IPS-NIHi7 (cell line): ENCODE data around the gene SMC5.
A peak's percentile ranks its signal among the peaks of the same experiment; 100 is the strongest.
"Not testable (repeated sequence)": the region's sequence is repeated elsewhere in the genome, so short reads cannot be mapped to it uniquely, and the experiment has no call there.

Experiments used
- DNase-seq: peaks from one replicate; pipeline ENCODE4 v3.0.0; 2012; ENCODE audit warnings: mixed read lengths; ENCODE audit errors: extremely low spot score

SMC5 gene

DNA sequence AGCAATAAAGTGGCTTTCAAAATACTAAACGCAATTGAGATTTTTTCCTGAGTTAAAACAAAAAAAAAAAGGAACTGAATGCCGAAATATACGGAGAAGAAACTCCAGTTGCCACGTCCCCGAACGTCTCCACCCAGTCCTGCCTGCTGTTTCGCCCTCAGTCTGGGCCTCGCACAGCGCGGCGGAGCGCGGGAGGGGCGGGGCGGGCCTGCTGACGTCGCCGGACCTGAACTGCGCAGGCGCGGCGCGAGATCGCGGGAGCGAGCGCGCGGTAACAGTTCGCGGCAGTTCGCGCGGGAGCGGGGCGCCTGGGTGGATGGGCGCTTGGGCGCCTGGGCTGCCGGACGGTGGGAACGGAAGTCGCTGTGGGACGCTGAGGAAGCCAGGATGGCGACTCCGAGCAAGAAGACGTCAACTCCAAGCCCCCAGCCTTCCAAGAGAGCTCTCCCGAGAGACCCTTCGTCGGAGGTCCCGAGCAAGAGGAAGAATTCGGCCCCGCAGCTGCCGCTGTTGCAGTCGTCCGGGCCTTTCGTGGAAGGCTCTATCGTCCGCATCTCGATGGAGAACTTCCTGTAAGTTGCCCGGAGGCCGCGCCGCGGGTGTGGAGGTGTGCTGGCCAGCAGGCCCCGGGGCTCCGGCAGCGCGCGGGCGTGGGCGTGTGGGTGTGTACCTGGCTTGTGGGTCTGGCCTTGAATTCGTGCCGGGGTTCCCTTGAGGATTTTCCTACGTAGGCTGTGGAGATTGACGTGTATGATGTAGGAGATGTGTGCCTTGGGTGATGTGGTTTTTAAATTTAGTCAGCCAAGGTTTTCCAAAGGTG, at the start of gene SMC5:
SMC5 (plus strand) TSS at position 287 of the 820 bp plus-strand sequence; CDS start at position 388, 101 bp downstream.
- peak; percentile 91 for DNase-seq

GRCh38 chr9:70217029-70217428, 41.7 kb upstream of the SMC5 start:
- no peak for DNase-seq

GRCh38 chr9:70218767-70219166, 40.0 kb upstream of the SMC5 start:
- DNase-seq: no peak

DNA sequence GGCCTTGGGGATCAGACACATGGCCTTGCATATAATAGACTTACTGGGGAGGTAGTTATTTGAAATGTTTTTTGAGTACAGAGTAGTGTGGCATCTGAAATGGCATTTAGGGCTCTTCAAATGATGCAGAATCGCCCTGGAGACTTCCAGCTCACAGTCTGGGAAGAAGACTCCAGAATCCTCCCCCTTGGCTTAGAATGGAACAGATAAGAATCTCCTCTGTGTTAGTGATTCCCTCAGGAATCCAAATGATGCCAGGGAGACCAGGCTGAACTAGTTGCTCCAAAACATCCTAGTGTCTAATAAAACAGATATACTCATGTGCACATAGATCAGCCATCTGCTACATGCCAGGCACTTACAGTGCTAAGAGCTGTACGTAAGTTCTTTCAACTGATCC, 38.6 kb upstream of the SMC5 start:
- no peak for DNase-seq

GRCh38 chr9:70222354-70222753, 36.4 kb upstream of the SMC5 start:
- no peak for DNase-seq

DNA sequence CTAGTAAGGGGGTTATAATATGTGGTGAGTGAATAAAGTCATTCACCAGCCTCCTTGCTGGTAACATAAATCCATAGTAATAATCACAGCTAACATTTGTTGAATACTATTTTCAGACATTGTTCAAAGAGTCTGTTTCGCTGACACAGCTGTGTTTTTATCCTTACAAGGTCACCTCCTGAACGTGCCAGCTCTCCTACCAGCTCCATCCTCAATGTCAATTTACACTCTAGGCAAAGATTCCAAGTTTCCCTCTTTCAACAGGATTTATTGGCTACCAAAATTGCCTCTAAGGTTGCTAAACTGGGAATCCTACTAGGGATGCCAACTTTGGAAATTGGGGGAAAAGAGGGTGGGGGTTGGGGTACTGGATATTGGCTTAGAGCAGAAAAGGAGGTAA, 30.7 kb upstream of the SMC5 start:
- DNase-seq: no peak

GRCh38 chr9:70228611-70229010, 30.2 kb upstream of the SMC5 start:
- no peak for DNase-seq

- no peak for DNase-seq
Measured at GRCh38 chr9:70229026-70229425, 29.8 kb upstream of the SMC5 start.

DNA sequence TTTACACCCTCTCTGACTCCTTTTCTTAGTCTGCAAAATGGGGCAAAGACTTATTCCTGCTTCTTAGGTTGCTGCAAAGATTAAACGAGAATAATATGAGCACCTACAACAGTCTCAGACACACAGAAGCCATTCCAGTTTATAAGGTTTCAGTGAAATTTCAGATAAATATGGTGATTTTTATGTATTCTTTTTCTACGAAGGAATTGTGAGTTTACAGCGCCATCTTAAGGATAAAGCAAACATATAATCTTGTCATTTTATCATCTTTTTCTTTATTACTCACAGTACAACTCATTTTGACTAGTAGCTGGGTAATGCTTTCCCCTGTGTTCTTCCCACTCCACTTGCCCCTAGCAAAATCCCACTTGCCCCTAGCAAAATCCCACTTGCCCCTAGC, 29.2 kb upstream of the SMC5 start:
- DNase-seq: no peak

GRCh38 chr9:70232476-70232875, 26.3 kb upstream of the SMC5 start:
- no peak for DNase-seq

DNA sequence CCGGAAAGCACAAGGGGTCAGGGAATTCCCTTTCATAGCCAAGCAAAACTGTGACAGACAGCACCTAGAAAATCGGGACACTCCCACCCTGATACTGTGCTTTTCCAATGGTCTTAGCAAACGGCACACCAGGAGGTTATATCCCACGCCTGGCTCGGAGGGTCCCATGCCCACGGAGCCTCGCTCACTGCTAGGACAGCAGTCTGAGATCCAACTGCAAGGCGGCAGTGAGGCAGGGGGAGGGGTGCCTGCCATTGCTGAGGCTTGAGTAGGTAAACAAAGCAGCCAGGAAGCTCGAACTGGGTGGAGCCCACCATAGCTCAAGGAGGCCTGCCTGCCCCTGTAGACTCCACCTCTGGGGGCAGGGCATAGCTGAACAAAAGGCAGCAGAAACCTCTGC, 24.6 kb upstream of the SMC5 start:
- not testable (repeated sequence) for DNase-seq

DNA sequence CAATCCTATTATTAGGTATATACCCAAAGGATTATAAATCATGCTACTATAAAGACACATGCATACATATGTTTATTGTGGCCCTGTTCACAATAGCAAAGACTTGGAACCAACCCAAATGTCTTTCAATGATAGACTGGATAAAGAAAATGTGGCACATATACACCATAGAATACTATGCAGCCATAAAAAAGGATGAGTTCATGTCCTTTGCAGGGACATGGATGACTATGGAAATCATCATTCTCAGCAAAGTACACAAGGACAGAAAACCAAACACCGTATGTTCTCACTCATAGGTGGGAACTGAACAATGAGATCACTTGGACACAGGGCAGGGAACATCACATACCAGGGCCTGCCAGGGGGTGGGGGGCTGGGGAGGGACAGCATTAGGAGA, 12.8 kb upstream of the SMC5 start:
- not testable (repeated sequence) for DNase-seq

DNA sequence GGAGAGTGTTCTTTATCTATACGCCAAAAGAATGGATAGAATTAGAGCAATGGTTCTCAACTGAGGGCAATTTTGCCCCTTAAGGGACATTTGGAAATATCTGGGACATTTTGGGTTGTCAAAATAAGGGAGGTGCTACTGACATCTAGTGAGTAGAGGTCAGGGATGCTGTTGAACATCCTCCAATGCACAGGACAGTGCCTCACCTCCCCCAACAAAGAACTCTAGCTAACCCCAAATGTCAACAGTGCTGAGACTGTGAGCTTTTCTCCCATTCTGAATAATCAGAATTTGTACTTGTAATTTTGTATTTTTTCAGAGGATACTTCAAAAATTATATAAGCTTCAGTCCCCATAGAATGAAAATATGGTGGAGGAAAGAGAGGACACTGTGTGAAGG, 8.6 kb upstream of the SMC5 start:
- DNase-seq: no peak

- DNase-seq: no peak
Measured at GRCh38 chr9:70255486-70255885, 3.3 kb upstream of the SMC5 start.

- no peak for DNase-seq
Measured at GRCh38 chr9:70256123-70256551, 2.6 kb upstream of the SMC5 start.

GRCh38 chr9:70257502-70257901, 1.3 kb upstream of the SMC5 start:
- no peak for DNase-seq

- peak; percentile 46 for DNase-seq
Measured at GRCh38 chr9:70257991-70258691, 637 bp upstream of the SMC5 start.

DNA sequence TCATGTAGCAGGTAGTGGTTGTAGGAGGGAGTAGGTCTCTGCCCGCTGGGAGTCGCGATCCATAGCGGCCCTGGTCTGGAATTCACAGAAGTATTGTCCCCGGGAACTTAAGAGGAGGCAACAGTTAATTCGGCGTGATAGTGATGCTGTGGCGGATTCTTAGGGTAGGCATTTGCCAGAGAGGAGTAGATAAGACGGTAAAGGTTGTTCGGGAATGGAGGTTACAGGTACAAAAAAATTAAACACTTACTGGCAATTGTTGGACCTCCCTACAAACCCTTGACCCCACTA, 679 bp downstream of the SMC5 start:
- DNase-seq: no peak

DNA sequence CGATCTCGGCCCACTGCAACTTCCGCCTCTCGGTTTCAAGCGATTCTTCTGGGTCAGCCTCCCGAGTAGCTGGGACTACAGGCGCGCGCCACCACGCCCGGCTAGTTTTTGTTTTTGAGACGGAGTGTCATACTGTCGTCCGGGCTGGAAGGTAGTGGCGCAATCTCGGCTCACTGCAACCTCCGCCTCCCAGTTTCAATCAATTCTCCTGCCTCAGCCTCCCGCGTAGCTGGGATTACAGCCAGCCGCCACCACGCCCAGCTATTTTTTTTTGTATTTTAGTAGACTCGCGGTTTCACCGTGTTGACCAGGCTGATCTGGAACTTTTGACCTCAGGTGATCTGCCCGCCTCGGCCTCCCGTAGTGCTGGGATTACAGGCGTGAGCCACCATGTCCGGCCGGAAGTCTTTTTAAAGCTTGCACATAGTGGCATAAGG, 1.2 kb downstream of the SMC5 start:
- no peak for DNase-seq

- DNase-seq: no peak
Measured at GRCh38 chr9:70260606-70261005, 1.8 kb downstream of the SMC5 start.

DNA sequence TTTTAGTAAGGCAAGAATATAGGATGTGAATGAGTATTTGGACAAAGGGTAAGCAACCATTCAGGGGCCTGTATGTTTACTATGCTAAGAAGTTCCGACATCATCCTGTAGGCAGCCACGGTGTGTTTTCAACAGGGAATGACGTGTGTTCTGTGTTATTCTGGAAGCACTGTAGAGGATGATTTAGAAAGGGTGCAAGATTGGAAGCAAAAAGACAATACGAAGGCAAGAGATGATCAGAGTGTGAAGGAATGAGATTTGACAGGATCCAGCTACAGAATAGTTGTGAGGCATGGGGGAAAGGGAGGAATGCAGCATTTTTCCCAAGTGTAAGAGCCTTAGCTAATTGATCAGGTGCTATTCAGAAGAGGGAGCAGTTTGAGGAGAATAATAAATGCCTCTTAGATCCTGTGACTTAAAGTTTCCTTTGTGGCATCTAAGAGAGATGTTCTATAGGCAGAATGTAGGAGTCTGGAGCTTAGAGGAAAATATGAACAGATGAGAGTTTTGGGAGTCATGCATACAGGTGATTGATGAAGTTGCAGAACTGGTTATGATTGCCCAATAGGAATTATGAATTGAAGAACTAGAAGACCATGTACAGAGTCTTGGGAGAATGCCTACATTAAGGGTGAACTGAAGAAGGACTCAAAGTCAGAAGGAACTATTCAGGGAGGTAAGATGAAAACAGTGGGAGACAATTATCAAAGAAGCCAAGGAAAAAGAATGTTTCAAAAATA, 2.5 kb downstream of the SMC5 start:
- DNase-seq: no peak

DNA sequence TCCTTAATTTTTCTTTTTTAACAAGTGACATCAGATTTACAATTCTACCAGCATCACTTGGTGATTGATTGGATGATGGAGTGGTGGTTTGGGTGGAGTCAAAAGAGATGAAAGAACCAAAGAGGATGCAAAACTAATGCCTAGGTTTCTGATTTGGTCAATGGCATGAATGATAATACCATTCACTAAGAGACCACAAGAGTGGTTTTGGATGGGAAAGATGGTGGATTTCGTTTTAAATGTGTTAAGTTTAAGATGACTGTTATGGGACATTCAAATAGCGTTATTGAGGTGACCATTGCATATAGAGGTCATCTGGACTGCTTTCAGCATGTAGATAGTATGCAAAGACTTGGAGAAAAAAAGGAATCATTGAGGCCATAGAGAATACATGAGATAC, 3.6 kb downstream of the SMC5 start:
- no peak for DNase-seq

DNA sequence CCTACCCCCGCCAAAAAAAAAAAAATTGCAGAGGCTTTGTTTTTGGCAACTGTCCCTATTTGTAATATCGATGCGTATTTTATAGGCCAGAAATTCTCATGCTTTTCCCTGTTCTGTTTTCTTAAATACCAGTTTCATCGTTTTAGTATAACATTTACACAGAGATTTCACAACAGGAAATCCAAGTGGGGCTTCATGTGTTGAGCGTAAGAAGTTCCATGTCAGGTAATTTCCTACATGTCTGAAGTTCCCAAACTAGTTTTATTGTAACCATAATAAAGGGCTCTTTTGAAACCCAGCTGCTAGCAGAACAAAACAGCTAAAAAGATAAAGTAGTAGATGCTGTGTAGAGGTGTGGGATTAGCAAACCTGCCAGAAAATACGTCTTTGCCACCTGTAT, 4.2 kb downstream of the SMC5 start:
- no peak for DNase-seq
